Measurements from ENCODE around the gene INPP5D.

DNA sequence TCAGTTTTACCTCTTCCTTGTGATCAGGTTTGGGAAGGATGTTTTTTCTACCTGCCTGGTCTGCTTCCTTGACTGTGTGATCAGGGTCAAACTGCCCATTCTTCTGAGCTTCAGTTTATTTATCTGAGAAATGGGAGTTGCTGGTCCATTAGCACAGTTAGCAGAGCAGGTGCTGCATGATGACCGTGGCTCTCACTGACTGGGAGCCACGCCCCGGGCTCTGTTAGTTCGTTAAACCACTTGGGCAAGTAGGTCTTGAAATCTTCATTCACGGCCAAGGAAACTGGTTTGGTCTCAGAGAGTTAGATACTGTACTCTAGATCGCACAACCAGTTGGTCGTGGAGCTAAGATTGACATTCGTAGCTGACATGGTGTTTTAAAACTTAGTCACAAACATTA lies 41.7 kb downstream of the INPP5D start:
- TF ChIP-seq ZNF605 (CRISPR knock-in tag; IDR thresholded peaks at IDR 0.05) (no peak), SIN3B (IDR thresholded peaks at IDR 0.05; ENCODE audit: low read length) (no peak), POLR2AphosphoS2 (IDR thresholded peaks at IDR 0.05; ENCODE audit: low read depth, low read length) (no peak)
